HepG2 (cell line): ENCODE results near the gene STOML2. TPM values are rescaled to one million over a fixed set of nuclear protein-coding genes. Genes with fewer than 3 reads are reported as not detected.

Experiments used
- IRF2 ChIP-seq: IDR thresholded peaks from 2 replicates; pipeline ENCODE4 v1.6.1; 2018; ENCODE audit warnings: missing genetic modification reagents, missing compliant biosample characterization
- KDM5B ChIP-seq: sonication (generic); formaldehyde crosslinking; IDR thresholded peaks from 2 replicates; pipeline ENCODE4 v1.4.0; 2020; ENCODE audit warnings: missing genetic modification reagents, mild to moderate bottlenecking, borderline replicate concordance
- KLF13 ChIP-seq: sonication (generic); formaldehyde crosslinking; IDR thresholded peaks from 2 replicates; pipeline ENCODE4 v1.4.0; 2020; ENCODE audit warnings: mild to moderate bottlenecking, missing genetic modification reagents
- LCORL ChIP-seq, 2 experiments: fragments of 450-650 bp in 1 of 2; sonication (generic) in 1 of 2; formaldehyde crosslinking in 1 of 2; IDR thresholded peaks; 2 replicates each; pipeline versions ENCODE4 v1.5.0 to v1.6.1; 2017 to 2020; ENCODE audit warnings: antibody characterized with exemption in 1 of 2, missing genetic modification reagents in 1 of 2
- MATR3 ChIP-seq: sonication (generic); formaldehyde crosslinking; IDR thresholded peaks from 2 replicates; pipeline ENCODE4 v1.4.0; 2020; ENCODE audit warnings: missing genetic modification reagents
- NFE2L2 ChIP-seq: fragments of 150-350 bp; IDR thresholded peaks from 2 replicates; pipeline ENCODE4 v1.6.1; 2014; ENCODE audit warnings: low read length
- PCBP1 ChIP-seq: fragments of 200-400 bp; formaldehyde crosslinking; IDR thresholded peaks from 2 replicates; pipeline ENCODE4 v1.6.1; 2017; ENCODE audit warnings: mild to moderate bottlenecking, low read depth, low read length, borderline replicate concordance
- YY1 ChIP-seq: IDR thresholded peaks from 2 replicates; pipeline ENCODE4 v1.6.1; 2011; ENCODE audit warnings: low read length, low read depth, moderate library complexity, mild to moderate bottlenecking; ENCODE audit not compliant: insufficient read depth, insufficient replicate concordance
- ZEB1 ChIP-seq: IDR thresholded peaks from 2 replicates; pipeline ENCODE4 v1.6.1; 2012; ENCODE audit warnings: mild to moderate bottlenecking, low read depth, inconsistent platforms; ENCODE audit not compliant: insufficient replicate concordance
- ZFP62 ChIP-seq: sonication (generic); formaldehyde crosslinking; IDR thresholded peaks from 2 replicates; pipeline ENCODE4 v1.4.0; 2020; ENCODE audit warnings: missing genetic modification reagents
- ZFYVE20 ChIP-seq: sonication (generic); formaldehyde crosslinking; IDR thresholded peaks from 2 replicates; pipeline ENCODE4 v1.8.0; 2023; ENCODE audit warnings: low read depth, mild to moderate bottlenecking, moderate library complexity, missing genetic modification reagents, borderline replicate concordance
- ZNF101 ChIP-seq: sonication (generic); formaldehyde crosslinking; IDR thresholded peaks from 2 replicates; pipeline ENCODE4 v1.4.0; 2020; ENCODE audit warnings: mild to moderate bottlenecking, low read depth, missing genetic modification reagents, borderline replicate concordance
- ZNF367 ChIP-seq: sonication (generic); formaldehyde crosslinking; IDR thresholded peaks from 2 replicates; pipeline ENCODE4 v1.4.0; 2020; ENCODE audit warnings: missing genetic modification reagents, borderline replicate concordance
- ZNF547 ChIP-seq: sonication (generic); formaldehyde crosslinking; IDR thresholded peaks from 2 replicates; pipeline ENCODE4 v1.5.1; 2020; ENCODE audit warnings: mild to moderate bottlenecking, missing genetic modification reagents
- ZNF549 ChIP-seq: sonication (generic); formaldehyde crosslinking; IDR thresholded peaks from 2 replicates; pipeline ENCODE4 v1.5.0; 2020; ENCODE audit warnings: missing genetic modification reagents
- ZNF678 ChIP-seq: sonication (generic); formaldehyde crosslinking; IDR thresholded peaks from 2 replicates; pipeline ENCODE4 v1.4.0; 2020; ENCODE audit warnings: mild to moderate bottlenecking, missing genetic modification reagents
- ZNF7 ChIP-seq: IDR thresholded peaks from 2 replicates; pipeline ENCODE4 v1.6.1; 2016; ENCODE audit warnings: missing biosample characterization, missing genetic modification reagents
- ZNF83 ChIP-seq: sonication (generic); formaldehyde crosslinking; IDR thresholded peaks from 2 replicates; pipeline ENCODE4 v1.4.0; 2020; ENCODE audit warnings: missing genetic modification reagents, mild to moderate bottlenecking, borderline replicate concordance
- ZSCAN25 ChIP-seq: sonication (generic); formaldehyde crosslinking; IDR thresholded peaks from 2 replicates; pipeline ENCODE4 v1.8.0; 2022; ENCODE audit warnings: mild to moderate bottlenecking, missing genetic modification reagents
- polyA plus RNA-seq, 8 experiments: library from polyadenylated mRNA; depleted of rRNA in 3 of 8; stranded (reverse) in 7 of 8; unstranded in 1 of 8; fragments of >200 nt; fragmentation: Illumina TruSeq in 4 of 8; extraction: Trizol in 4 of 8; gene quantifications; 2 replicates each; pipeline versions ENCODE4 v1.2.1 to v1.2.3, GENCODE V29; 2011 to 2016; ENCODE audit warnings: low read depth in 4 of 8, missing spikeins in 1 of 8, mixed read lengths in 1 of 8; ENCODE audit not compliant: insufficient read depth in 1 of 8
- total RNA-seq, 5 experiments: library from RNA; depleted of rRNA; stranded (reverse); fragments of >200 nt; fragmentation: Illumina TruSeq; extraction: Trizol; gene quantifications; 2 replicates each; pipeline ENCODE4 v1.2.3, GENCODE V29; 2016; ENCODE audit warnings: low read depth in 1 of 5
- TF ChIP-seq, protein P1 (sequence below): sonication (generic); formaldehyde crosslinking; IDR thresholded peaks from 2 replicates; pipeline ENCODE4 v1.5.0; 2020; ENCODE audit warnings: missing genetic modification reagents
- TF ChIP-seq, protein P2 (sequence below): sonication (generic); formaldehyde crosslinking; IDR thresholded peaks from 2 replicates; pipeline ENCODE4 v1.4.0; 2020; ENCODE audit warnings: missing genetic modification reagents
- TF ChIP-seq, protein P3 (sequence below), 2 experiments: sonication (generic) in 1 of 2; formaldehyde crosslinking in 1 of 2; IDR thresholded peaks; 2 replicates each; pipeline versions ENCODE4 v1.6.1 to v1.9.0; 2014 to 2022; ENCODE audit warnings: antibody characterized with exemption in 1 of 2, borderline replicate concordance in 1 of 2, inconsistent platforms in 1 of 2, low read depth in 1 of 2, missing genetic modification reagents in 1 of 2

STOML2 gene
- total and polyA plus RNA-seq, 2 of the 13 experiments (the other 11 are each of a cell fraction or from before 2014, with no cell fraction given): 245 to 250 TPM

DNA sequence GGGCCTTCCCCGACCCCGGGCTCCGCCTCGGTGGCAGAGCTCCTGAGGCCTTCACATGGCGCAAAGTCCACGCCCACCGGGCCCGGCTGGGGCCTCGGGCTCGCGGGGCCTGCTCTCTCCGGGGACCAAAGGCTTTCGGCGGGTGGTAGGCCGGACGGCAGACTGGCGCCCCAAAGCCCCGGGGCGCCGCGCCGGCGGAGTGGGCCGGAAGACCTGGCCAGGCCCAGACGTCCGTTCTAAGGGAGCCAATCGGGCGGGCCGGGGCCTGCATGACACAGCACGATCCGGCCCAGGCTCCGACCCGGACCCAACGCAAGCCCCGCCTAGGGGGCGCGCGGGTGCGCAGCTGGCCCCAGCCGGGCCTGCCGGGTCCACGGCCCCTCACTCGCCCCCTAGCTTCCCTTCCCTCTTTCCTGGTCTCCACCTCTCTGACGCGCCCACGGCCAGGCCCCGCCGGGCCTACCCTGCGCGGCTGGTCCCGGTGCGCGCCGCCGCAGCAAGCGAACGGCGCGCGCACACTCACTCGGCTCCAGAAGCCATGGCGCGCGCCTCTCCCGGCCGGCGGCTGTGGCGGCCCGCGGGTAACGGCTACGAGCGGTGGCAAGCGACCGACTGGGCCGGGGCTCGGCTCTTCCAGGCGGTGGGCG, 31.0 kb downstream of the STOML2 start (continued):
- TF ChIP-seq ZNF678 (no peak), YY1 (peak; percentile 45), PCBP1 (0 out of 2 replicates have a peak, but pooled peaks have one; percentile 13), ZNF7 (CRISPR knock-in tag) (no peak), ZNF549 (CRISPR knock-in tag) (no peak), ZNF83 (no peak), ZNF547 (CRISPR knock-in tag) (no peak), MATR3 (no peak), ZFYVE20 (CRISPR knock-in tag) (no peak), ZSCAN25 (CRISPR knock-in tag) (peak; percentile 25; the same call in 1 of the 2 replicates), NFE2L2 (peak; percentile 88), KLF13 (CRISPR knock-in tag) (0 out of 2 replicates have a peak, but pooled peaks have one; percentile 79), ZNF101 (CRISPR knock-in tag) (0 out of 2 replicates have a peak, but pooled peaks have one; percentile 73), KDM5B (peak; percentile 82), ZEB1 (no peak), ZNF367 (CRISPR knock-in tag) (no peak), LCORL (IDR thresholded peaks at IDR 0.05) (0 out of 2 replicates have a peak, but pooled peaks have one; percentile 52), LCORL (CRISPR knock-in tag; IDR thresholded peaks at IDR 0.05) (peak; percentile 80), ZFP62 (CRISPR knock-in tag) (no peak), IRF2 (CRISPR knock-in tag) (no peak)
- TF ChIP-seq, protein P1, sequence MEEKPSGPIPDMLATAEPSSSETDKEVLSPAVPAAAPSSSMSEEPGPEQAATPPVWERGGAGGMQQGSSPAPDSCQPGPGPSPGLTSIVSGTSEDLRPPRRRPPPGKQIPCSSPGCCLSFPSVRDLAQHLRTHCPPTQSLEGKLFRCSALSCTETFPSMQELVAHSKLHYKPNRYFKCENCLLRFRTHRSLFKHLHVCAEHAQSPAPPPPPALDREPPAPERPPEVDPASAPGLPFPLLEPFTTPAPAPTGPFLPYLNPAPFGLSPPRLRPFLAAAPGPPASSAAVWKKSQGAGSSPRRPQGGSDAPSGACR: peak; percentile 89; the same call in 1 of the 2 replicates
- TF ChIP-seq, protein P2, sequence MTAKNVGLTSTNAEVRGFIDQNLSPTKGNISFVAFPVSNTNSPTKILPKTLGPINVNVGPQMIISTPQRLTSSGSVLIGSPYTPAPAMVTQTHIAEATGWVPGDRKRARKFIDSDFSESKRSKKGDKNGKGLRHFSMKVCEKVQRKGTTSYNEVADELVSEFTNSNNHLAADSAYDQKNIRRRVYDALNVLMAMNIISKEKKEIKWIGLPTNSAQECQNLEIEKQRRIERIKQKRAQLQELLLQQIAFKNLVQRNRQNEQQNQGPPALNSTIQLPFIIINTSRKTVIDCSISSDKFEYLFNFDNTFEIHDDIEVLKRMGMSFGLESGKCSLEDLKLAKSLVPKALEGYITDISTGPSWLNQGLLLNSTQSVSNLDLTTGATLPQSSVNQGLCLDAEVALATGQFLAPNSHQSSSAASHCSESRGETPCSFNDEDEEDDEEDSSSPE (CRISPR knock-in tag): peak; percentile 38
- TF ChIP-seq, protein P3, sequence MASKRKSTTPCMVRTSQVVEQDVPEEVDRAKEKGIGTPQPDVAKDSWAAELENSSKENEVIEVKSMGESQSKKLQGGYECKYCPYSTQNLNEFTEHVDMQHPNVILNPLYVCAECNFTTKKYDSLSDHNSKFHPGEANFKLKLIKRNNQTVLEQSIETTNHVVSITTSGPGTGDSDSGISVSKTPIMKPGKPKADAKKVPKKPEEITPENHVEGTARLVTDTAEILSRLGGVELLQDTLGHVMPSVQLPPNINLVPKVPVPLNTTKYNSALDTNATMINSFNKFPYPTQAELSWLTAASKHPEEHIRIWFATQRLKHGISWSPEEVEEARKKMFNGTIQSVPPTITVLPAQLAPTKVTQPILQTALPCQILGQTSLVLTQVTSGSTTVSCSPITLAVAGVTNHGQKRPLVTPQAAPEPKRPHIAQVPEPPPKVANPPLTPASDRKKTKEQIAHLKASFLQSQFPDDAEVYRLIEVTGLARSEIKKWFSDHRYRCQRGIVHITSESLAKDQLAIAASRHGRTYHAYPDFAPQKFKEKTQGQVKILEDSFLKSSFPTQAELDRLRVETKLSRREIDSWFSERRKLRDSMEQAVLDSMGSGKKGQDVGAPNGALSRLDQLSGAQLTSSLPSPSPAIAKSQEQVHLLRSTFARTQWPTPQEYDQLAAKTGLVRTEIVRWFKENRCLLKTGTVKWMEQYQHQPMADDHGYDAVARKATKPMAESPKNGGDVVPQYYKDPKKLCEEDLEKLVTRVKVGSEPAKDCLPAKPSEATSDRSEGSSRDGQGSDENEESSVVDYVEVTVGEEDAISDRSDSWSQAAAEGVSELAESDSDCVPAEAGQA (IDR thresholded peaks at IDR 0.05; ENCODE audit: low read depth): no peak
- TF ChIP-seq, protein P3 (CRISPR knock-in tag; IDR thresholded peaks at IDR 0.05; ENCODE audit: borderline replicate concordance): 0 out of 2 replicates have a peak, but pooled peaks have one; percentile 9
